H54 (cell line): ENCODE results near the gene RAPSN.

Experiments used
- DNase-seq: peaks from one replicate; pipeline ENCODE4 v3.0.0; 2011; ENCODE audit warnings: low spot score, mixed read lengths; ENCODE audit not compliant: insufficient read length
- FAIRE-seq: peaks from 3 replicates; lab custom pipeline; 2011; peaks lifted over from hg19 to GRCh38; lab: Jason Lieb, UNC
- POLR2A ChIP-seq: IDR thresholded peaks from 2 replicates; pipeline ENCODE4 v1.6.1; 2011; ENCODE audit warnings: low read depth, mild to moderate bottlenecking, low read length

Gene RAPSN

GRCh38 chr11:47451436-47451835 lies 2.5 kb upstream of the RAPSN start:
- no peak for DNase-seq
- TF ChIP-seq POLR2A: no peak
- no peak for FAIRE-seq

GRCh38 chr11:47449541-47449940 lies 605 bp upstream of the RAPSN start:
- FAIRE-seq (no peak), DNase-seq (no peak)
- no peak for TF ChIP-seq POLR2A

GRCh38 chr11:47447906-47448305 lies 1.0 kb downstream of the RAPSN start:
- no peak for FAIRE-seq
- DNase-seq: no peak

GRCh38 chr11:47446833-47447232 lies 2.1 kb downstream of the RAPSN start:
- FAIRE-seq: no peak
- no peak for TF ChIP-seq POLR2A
- DNase-seq: no peak

More at GRCh38 chr11:47447906-47448305, 1.0 kb downstream of the RAPSN start:
- TF ChIP-seq POLR2A: no peak

GRCh38 chr11:47445840-47446239 lies 3.1 kb downstream of the RAPSN start:
- no peak for TF ChIP-seq POLR2A
- DNase-seq (no peak), FAIRE-seq (no peak)

GRCh38 chr11:47443817-47444216 lies 5.1 kb downstream of the RAPSN start:
- DNase-seq (no peak), FAIRE-seq (no peak)
- no peak for TF ChIP-seq POLR2A

GRCh38 chr11:47443028-47443700 lies 5.8 kb downstream of the RAPSN start:
- DNase-seq: no peak
- TF ChIP-seq POLR2A: no peak
- FAIRE-seq: no peak

GRCh38 chr11:47442514-47442913 lies 6.4 kb downstream of the RAPSN start:
- no peak for TF ChIP-seq POLR2A
- no peak for FAIRE-seq

GRCh38 chr11:47441421-47441820 lies 7.5 kb downstream of the RAPSN start:
- no peak for DNase-seq
- FAIRE-seq: no peak
- TF ChIP-seq POLR2A: no peak

More at GRCh38 chr11:47442514-47442913, 6.4 kb downstream of the RAPSN start:
- DNase-seq: no peak

GRCh38 chr11:47440054-47440476 lies 8.9 kb downstream of the RAPSN start:
- no peak for TF ChIP-seq POLR2A
- FAIRE-seq (no peak), DNase-seq (no peak)

GRCh38 chr11:47438721-47439120 lies 10.2 kb downstream of the RAPSN start:
- DNase-seq (no peak), FAIRE-seq (no peak)
- no peak for TF ChIP-seq POLR2A

- FAIRE-seq: no peak
- no peak for TF ChIP-seq POLR2A
- DNase-seq: no peak
Measured at GRCh38 chr11:47437746-47438418, 11.1 kb downstream of the RAPSN start.

- FAIRE-seq (no peak), DNase-seq (no peak)
- TF ChIP-seq POLR2A: no peak
Measured at GRCh38 chr11:47437218-47437745, 11.7 kb downstream of the RAPSN start.

GRCh38 chr11:47436726-47437125 lies 12.2 kb downstream of the RAPSN start:
- TF ChIP-seq POLR2A: no peak
- FAIRE-seq: no peak
- DNase-seq: no peak

- no peak for FAIRE-seq
Measured at GRCh38 chr11:47435687-47436086, 13.2 kb downstream of the RAPSN start.

More at GRCh38 chr11:47435687-47436086, 13.2 kb downstream of the RAPSN start:
- no peak for DNase-seq
- no peak for TF ChIP-seq POLR2A
